ENCODE measurements around the gene CNPPD1.

The CNPPD1 gene

GRCh38 chr2:219122202-219122980 is 54.3 kb downstream of the CNPPD1 start:
- DNase-seq (ENCODE audit: low read depth, low spot score) = no peak
